Measurements from ENCODE around the gene MEGF6.

MEGF6 gene

DNA sequence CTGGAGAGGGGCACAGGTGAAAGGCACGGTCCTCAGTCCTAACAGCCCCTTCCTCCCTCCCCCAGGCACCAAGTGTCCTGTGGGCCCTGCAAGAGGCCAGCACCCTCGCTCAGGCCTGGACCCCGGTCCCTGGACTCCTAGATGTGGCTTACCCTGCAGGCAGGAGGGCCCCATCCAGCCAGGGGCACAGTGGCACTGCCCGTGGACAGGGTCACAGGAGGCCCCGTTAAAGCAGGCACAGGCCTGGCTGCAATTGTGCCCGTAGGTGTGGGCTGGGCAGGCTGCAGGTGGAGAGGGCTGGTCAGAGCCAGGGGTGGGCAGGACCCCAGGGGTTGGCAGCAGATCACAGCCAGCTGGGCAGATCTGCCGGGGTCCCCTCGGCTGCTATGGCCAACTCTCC, 112.3 kb downstream of the MEGF6 start:
- no peak for DNase-seq

DNA sequence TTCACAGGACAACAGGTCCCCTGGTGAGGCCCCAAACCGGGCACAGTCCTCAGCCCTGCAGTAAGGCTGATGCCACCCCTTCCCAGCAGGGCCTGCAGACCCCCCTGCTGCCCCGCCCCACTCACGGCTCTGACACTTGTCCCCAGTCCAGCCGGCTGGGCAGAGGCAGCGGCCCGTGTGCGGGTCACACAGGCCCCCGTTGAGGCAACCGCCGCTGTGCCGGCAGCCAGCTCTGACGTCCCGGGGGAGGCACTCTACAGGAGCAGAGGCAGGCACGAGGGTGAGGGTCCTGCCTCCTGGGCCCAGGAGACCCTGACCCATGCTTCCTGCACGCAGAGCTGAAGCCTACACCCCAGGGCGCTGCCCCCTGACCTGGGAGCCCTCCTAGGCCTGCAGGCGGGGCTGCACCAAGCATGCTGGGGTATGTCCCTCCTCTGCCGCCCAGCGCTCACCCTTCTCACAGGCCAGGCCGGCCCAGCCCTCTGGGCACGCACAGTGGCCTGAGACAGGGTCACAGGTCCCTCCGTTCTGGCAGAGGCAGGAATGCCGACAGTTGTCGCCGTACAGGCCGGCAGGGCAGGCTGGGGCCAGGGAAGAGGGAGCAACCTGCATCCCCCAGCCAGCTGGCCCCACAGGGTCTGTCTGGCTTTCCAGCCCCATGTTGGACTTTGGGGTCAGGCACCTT, 112.9 kb downstream of the MEGF6 start:
- no peak for DNase-seq

DNA sequence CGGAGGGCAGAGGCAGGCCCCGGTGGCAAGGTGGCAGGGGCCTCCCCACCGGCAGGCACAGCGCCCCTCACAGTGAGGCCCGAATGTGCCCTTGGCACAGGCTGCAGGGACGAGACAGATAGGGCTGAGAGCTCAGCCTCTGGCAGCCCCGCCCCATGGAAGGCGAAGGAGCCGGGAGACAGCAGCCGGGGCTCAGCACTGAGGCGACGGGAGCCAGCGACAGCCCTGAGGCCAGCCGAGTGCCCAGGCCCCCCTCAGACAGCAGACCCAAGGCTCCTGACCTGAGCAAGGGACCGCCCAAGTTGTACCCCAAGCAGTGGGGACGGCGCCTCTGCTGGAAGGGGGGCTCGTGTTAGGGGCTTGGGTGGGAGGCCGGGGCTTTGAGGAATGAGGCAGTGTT, 113.8 kb downstream of the MEGF6 start:
- DNase-seq, result no peak

DNA sequence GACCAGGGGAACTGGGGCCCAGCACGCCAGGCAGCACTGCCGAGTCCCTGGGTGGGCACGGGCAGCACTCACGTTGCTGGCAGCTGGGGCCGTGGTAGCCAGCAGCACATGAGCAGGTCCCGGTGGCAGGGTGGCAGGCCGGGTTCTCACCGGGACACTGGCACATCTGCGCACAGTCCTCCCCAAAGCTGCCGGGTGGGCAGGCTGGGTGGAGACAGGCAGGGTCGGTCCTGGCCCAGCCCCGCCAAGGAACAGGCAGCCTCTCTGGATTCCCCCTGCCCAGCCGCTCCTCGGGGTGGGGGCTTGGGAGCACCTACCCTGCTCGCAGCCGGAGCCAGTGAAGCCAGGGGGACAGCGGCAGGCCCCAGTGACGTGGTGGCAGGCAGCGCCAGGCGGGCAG, 114.4 kb downstream of the MEGF6 start:
- no peak for DNase-seq

DNA sequence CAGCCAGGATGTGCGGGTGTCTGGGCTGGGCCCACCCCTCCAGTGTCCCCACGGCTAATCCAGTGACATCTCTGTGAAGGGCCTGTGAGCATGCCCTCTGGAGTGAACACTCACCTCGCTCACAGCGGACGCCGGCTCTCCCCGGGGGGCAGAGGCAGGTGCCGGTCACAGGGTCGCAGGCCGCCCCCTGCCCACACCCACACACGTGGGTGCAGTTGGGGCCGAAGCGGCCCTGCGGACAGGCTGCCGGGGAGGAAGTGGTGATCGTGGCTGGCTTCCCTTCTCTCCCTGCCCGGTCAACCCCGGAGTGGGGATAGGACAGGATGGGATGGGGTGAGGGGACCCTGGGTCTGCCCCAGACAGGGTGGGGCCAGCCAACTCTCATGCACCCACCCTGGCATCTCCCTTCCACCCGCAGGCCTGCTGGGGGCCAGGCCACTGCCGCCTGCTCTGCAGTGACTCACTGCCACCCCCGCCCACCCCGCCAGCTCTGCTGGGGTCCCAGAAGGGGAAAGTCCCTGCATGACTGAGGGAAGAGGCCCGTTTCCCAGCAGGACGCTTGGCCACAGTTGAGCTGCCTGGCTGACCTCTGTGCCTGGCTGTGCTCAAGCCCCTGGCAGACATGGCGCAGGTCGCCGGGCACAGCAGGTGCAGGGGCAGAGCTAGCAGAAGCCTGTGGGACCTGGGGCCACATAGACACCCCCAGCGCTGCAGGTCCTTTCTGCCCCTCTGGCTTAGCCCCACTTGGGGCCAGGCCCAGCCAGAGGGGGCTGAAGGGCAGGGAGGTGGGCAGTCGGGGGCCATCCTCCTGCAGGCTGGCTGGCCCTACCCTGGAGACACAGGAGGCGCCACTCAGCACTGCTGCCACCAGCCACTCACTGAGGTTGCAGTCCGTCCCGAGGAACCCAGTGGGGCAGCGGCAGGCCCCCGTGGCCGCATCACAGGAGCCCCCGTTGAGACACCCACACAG, 115.2 kb downstream of the MEGF6 start:
- DNase-seq, result peak; percentile 29

DNA sequence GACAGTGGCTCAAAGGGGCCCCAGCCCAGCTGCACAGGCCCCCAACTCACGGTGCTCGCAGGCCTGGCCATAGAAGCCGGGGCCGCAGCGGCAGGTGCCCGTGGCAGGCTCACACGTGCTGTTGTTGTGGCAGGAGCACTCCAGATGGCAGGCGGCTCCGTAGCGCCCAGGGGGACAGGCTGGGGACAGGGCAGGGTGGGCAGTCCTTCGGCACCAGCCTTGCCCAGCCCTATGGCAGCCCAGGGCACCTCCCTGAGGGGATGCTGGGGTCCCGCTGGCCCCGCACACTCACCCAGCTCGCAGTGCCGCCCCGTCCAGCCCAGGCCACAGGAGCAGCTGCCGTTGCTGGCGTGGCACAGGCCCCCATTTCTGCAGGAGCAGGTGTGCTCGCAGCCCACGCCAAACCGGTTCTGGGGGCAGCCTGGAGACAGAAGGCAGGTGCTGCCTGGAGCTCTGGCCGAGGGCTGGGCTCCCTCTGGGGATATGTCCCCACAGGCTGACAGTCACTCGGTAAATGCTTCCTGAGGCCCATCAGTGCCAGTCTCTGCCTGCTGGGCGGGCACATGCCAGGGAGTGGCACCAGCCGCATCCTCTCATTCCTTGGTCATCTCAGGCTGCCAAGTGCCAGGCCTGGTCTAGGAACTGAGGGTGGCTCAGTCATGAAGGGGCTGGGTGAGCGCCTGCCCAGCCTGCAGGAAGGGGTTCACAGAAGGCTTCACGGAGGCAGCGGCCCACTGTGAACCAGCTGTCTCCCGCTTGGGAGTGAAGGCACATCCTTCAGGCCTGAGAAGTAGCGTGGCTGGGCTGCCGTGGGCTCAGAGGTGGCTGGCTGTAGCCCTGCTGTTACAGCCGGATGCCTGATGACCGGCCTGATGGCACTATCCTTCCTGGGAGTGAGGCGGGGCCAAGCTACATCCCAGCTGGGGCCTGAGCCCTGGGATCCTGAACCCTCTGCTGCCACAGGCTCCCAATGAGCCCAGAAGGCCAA, 116.7 kb downstream of the MEGF6 start:
- no peak for DNase-seq

DNA sequence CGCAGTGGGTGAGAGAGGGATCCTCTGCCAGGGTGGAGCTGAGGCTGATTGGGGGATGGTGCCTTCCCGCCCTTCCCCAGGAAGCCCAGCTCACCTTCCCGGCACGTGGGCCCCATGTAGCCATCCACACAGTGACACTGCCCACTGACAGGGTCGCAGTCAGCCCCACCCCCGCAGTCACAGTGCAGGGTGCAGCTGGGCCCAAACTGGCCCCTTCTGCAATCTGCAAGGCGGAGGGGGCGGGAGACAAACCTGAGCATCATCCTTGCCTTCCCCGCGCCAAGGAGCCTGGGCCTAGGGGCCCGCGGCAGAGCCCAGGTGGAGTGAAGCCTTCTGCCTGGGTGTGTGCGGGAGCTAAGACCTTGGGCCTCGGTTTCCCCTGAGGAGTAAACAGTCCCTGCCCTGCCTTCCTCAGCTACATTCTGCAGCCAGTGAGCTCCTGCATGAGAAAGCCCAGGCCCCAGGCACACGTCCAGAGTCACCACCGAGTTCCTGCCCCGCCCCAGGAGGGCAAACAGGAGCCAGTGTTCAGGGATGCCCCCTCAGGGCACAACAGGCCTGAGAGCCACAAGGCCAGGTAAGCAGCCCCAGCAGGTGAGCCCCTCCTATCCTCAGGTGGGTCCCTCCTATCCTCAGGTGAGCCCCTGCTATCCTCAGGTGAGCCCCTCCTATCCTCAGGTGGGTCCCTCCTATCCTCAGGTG, 118.6 kb downstream of the MEGF6 start:
- no peak for DNase-seq

DNA sequence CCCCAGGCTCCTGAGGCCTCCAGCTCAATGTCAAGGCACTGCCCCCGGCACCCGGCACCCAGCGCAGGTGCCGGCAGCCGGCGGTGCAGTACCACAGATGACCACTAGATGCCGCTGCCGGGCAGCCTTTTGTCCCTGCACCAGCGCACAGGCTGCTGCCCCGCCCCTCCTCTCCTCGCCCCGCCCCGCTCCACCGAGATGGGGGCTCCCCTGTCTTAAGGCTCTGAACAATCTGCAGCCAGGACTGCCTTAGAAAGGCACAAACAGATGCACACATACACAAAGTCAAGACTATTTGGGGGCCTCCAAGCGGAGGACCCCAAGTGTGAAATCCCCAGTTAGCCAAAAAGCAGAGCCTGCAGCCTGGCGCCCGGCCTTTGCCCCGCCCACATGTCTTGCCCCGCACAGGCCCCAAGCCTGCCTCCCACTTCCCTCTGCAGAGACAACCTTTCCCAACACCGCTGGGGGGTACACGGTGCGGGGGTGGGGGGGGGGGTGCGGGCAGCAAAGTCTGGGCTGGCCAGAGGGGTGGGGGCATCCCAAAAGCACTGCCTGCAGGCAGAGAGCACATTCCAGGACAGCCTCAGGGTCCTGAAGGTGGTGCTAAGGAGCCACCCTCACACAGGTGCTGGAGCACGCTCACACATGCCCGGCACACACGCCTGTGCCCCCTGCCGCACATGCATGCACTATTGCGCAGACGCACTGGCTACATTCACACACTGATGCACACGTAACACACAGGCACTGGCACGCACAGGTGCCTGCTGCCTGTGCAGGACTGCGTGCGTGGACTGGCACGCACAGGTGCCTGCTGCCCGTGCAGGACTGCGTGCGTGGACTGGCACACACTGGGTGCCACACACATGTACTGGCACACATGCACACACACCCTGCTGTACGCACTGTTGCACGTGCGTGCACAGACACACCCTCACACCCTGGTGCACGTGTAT, 119.7 kb downstream of the MEGF6 start:
- peak; percentile 38 for DNase-seq

DNA sequence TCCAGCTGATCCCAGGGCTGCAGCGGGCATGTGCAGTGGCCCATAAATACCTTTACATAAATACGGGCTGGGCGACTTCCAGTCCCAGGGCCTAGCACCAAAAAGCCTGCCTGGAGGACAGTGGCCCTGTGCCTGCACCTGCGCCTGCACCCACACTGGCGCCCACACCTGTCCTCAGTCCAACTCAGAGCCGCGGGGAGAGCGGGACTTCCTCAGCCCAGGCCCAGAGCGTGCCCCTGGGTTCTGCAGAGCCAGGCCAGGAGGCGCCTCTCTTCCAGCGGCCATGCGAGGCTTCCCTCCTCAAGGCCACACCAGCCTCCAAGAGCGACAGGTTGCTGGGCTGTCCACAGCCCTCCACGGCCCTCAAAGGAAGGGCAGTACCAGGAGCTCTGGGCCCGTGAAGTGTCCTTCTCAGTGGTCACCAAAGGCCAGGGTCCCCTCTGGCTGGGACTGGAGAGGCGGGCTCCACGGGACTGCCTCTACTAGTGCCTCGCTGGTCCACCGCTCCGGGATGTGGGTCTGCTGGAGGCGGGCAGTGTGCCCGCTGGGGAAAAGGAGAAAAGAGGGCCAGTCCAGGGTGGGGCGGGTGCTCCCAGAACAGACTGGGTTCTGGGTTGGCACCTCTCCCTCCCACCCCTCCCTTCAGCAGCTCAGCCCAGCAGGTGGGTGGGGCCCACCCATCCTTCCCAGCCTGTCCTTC, 121.1 kb downstream of the MEGF6 start:
- DNase-seq, result no peak

DNA sequence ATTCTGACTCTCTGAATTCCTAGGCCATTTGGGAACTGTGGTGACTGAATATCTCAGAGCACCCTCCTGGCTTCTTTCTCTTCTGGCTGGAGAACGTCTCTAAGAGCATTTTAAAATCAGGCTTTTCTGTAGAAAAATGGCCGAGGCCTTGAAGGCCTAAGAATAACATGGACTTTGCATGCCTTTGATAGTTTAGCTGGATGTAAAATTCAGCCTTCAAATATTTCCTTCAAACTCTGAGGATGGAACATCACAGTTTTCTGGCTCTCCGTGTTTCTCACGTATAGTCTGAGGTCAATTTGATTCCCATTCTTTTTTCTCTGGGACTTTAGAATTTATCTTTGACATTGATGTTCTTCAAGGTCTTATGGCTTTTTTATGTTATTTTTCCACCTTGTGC, 122.9 kb downstream of the MEGF6 start:
- DNase-seq, result no peak

DNA sequence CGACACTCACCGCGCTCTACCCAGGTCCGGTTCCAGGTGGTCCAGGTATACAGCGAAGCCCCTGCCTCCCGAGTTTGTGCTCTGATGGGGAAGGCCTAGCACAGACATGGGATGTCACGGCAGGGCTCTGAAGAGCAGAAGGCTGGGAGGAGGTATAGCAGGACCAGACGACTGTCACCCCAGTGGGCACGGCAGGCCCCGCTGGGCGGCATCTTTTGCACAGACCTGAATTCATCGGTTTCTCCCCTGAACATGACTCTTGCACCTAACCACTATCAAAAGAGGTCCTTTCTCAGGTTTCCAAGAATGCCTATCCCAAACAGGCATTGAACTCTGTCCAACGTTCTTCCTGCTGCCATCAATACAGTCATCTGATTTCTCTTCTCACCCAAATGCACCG, 126.3 kb downstream of the MEGF6 start:
- DNase-seq, result no peak

DNA sequence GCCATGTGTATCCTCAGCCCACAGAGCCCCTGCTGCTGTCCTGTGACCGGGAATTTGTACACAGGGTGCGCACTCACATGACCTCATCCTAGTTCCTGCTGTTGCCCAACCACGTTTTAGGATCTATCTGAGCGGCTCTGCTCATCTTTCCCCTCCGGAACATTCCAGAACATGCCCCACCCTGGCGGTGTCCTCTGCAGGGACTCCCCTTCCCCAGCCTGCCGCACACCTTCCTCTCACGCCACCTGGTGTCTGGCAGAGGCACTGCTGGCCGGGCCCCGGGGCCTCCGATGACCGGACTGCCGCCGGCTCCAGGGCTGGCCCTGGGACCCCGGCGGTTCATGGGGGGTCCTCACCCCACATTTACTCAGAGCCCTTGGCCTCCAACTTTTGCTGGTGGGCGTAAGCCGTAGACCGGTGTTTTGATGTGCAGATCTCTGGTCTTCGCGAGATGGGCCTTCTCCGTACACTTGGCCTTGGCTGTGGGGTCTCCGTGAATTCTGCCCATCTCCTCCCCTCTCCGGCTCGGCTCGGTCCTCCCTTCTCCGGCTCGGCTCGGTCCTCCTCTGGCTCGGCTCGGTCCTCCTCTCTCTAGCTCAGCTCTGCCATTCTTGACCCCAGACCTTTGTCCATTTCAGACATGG, 127.4 kb downstream of the MEGF6 start:
- DNase-seq, result peak; percentile 14

DNA sequence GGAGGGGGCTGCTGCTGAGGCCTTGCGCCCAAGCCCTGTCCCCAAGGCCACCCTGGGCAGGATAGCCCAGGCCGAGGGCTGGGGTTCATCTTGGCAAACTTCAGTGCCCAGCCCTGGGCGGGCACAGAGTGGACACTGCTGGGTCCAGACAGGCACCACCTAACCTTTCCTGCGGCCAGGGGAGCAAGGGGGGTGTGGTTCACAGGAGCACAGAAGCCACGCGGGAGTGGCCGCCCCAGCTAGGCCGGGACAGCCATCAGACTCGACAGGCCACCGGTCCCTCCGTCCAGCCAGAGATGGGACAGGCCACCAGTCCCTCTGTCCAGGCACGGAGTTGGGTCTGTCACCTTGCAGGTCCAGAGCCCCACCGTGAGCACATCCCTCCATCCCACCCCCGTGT, 127.9 kb downstream of the MEGF6 start:
- no peak for DNase-seq

DNA sequence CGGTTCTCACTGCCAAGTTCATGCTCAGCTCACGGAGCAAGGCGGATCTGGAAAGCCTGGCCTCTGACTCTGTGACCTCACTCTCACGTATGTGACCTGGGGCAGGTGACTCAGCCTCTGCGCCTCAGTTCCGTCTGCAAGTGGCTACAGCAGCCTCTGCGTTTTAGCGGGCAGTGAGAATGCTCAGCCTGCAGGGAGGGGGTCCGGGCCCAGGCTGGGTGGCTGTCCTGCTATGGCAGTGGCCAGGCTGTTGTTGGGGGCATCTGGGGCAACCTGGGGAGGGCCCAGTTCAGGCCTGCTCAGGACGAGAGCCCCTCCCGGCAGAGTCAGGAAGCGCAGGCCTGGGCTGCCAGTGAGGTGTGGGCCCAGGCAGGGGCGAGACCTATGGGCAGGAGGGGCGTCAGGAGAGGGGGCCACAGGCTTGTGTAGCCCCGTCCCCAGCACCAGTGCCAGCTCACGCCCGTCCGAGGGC, 128.9 kb downstream of the MEGF6 start:
- peak; percentile 16 for DNase-seq

DNA sequence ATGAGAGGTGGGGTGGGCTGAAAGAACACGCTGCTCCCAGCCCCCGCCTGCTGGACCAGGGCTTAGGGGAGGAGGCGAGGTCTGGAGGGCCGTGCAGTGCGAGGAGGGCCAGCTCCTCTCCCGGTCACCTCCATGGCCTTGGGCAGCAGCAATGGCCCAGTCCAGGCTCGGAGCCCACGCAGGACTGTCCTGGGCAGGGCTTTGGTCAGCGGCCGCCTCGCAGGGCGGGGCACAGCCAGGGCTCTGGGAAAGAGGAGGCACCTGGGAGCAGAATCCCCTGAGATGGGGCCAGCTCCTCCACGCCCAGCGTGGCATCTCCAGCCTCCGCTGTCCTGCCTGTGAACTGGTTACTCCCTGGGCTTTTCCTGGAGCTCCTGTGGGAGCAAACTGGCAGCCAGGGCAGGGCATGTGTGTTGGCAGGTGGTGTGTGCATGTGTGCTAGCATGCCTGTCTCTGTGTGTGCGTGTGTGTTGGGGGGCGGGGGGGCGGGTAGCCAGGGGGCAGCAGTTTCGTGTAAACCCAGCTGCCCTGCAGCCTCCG, 129.4 kb downstream of the MEGF6 start:
- DNase-seq, result no peak

DNA sequence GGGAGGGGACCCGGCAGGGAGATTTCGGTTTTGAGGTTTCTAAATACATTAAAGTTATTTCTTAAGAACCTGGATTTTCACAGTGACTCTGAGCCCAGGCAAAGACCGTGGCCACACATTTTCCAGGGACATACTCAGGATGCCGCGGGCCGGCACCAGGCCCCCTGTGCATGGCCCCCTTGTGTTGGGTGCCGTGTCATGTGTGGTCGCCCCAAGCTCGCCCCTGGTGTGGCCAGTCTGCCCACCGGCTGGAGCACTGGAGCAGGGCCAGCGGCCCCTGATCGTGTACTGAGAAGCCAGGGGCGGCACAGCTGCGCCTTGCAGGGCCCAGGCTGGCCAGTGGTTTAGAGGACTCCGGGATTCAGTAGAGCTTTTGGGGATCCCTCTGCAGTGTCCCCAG, 130.3 kb downstream of the MEGF6 start:
- DNase-seq, result no peak

DNA sequence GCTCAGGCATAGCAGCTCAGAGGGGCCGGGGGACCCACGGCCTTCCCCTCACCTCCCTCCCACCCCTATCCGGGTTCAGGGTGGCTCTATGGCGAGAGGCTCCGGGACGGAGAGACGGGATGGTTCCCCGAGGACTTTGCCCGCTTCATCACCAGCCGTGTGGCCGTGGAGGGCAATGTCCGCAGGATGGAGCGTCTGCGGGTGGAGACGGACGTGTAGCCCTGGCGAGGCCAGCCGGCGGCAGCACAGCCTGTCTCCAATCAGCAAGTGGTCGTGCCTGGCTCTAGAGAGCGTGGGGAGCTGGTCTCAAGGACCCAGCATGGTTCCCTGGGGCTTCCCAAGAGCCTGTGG, 131.0 kb downstream of the MEGF6 start:
- no peak for DNase-seq

DNA sequence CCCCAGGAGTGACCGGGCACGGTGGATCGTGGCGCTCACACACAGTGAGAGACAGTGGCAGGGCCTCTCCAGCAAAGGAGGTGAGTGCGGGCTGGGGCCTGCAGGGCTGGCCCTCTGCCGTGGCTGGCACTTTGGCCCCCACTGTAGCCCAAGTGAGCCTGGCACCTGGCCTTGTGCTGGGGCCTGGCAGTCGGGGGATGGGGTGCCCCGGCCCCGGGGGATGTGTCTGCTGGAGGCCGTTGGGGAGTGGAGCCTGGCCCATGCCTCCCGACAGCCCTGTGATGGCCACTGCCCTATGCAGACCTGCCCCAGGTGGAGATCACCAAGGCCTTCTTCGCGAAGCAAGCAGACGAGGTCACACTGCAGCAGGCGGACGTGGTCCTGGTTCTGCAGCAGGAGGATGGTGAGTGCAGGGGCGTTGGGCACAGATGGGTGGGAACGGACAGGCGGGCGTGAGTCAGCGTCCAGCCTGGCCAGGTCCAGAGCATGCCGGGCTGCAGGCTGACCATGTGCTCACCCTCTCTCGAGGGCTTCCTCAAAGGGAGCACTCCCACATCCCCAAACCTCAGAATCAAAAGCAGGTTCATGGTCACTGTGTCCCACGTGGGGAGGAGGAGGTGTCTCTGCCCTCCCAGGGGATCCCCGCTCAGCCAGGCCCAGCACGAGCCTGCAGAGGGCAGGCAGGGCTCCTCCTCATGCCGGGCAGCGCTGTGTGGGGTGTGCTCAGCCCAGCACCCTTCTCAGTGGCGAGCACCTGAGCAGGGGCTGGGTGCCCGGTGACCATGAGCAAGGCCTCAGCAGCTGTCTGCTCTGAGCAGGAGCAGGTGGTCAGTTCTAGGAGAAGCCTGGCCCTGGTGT, 131.6 kb downstream of the MEGF6 start:
- no peak for DNase-seq

DNA sequence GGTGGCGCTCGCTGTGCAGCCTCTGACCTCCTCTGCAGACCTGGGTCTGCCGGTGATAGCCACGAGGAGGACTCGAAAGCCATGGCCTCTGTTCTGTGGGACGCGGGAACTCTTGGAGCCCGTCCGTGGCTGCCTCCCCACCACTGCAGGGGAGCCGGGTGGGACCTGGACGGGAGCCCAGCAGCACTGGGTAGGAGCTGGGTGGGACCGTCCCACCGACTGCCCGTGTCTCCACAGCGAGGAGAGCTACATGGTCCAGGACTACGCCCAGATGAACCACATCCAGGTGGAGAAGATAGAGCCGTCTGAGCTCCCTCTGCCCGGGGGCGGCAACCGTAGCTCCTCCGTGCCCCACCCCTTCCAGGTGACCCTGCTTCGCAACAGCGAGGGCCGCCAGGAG, 133.1 kb downstream of the MEGF6 start:
- no peak for DNase-seq
